GM23248 (cell line): ENCODE measurements around the gene MMAA. TPM values are rescaled to one million over a fixed set of nuclear protein-coding genes. Genes with fewer than 3 reads are reported as not detected.
A peak's percentile ranks its signal among the peaks of the same experiment; 100 is the strongest.
"Not testable (repeated sequence)": the region's sequence is repeated elsewhere in the genome, so short reads cannot be mapped to it uniquely, and the experiment has no call there.

Source experiments
- DNase-seq: peaks from one replicate; pipeline ENCODE4 v3.0.0-alpha.2; 2015
- H2AFZ ChIP-seq: fragments of 200-600 bp; sonication (generic); 2 replicates; pipeline ENCODE4 v1.6.1; 2016; ENCODE audit warnings: antibody characterized with exemption
- H3F3A ChIP-seq: fragments of 200-600 bp; sonication (generic); 2 replicates; pipeline ENCODE4 v1.6.1; 2016; ENCODE audit warnings: mild to moderate bottlenecking, antibody characterized with exemption, mixed run types; ENCODE audit not compliant: insufficient read depth
- H3K27ac ChIP-seq: fragments of 200-600 bp; sonication (generic); 2 replicates; pipeline ENCODE4 v1.5.1; 2016; ENCODE audit warnings: mild to moderate bottlenecking
- H3K27me3 ChIP-seq: fragments of 200-600 bp; sonication (generic); replicated peaks from 2 replicates; pipeline ENCODE4 v1.6.1; 2016; ENCODE audit warnings: mild to moderate bottlenecking; ENCODE audit not compliant: insufficient read depth
- H3K36me3 ChIP-seq: fragments of 200-600 bp; sonication (generic); 2 replicates; pipeline ENCODE4 v1.6.1; 2016; ENCODE audit warnings: low read depth, mild to moderate bottlenecking
- H3K4me1 ChIP-seq: fragments of 200-600 bp; sonication (generic); 2 replicates; pipeline ENCODE4 v1.6.1; 2016; ENCODE audit warnings: mild to moderate bottlenecking; ENCODE audit not compliant: insufficient read depth
- H3K4me2 ChIP-seq: fragments of 200-600 bp; sonication (generic); one replicate; pipeline ENCODE4 v1.6.1; 2016; ENCODE audit warnings: mild to moderate bottlenecking; ENCODE audit not compliant: unreplicated experiment
- H3K4me3 ChIP-seq: fragments of 200-600 bp; sonication (generic); 2 replicates; pipeline ENCODE4 v1.5.1; 2016; ENCODE audit warnings: mild to moderate bottlenecking
- H3K79me2 ChIP-seq: fragments of 200-600 bp; sonication (generic); 2 replicates; pipeline ENCODE4 v1.6.1; 2016; ENCODE audit warnings: mild to moderate bottlenecking; ENCODE audit not compliant: insufficient read depth
- H3K9ac ChIP-seq: fragments of 200-600 bp; sonication (generic); 2 replicates; pipeline ENCODE4 v1.6.1; 2016; ENCODE audit warnings: mild to moderate bottlenecking
- H3K9me2 ChIP-seq: fragments of 200-600 bp; sonication (generic); 2 replicates; pipeline ENCODE4 v1.6.1; 2016; ENCODE audit warnings: mixed run types, mild to moderate bottlenecking, moderate library complexity; ENCODE audit not compliant: insufficient read depth
- H3K9me3 ChIP-seq: fragments of 200-600 bp; sonication (generic); one replicate; pipeline ENCODE4 v1.6.1; 2017; ENCODE audit warnings: low read depth
- H4K20me1 ChIP-seq: fragments of 200-600 bp; sonication (generic); 2 replicates; pipeline ENCODE4 v1.6.0; 2016; ENCODE audit not compliant: insufficient read depth
- EZH2 ChIP-seq: fragments of 200-600 bp; sonication (generic); IDR thresholded peaks from 2 replicates; pipeline ENCODE4 v1.6.1; 2018; ENCODE audit warnings: antibody characterized with exemption, mild to moderate bottlenecking; ENCODE audit not compliant: insufficient read depth, poor library complexity, severe bottlenecking
- EZH2phosphoT487 ChIP-seq: fragments of 200-600 bp; sonication (generic); IDR thresholded peaks from 2 replicates; pipeline ENCODE4 v1.6.1; 2018; ENCODE audit warnings: antibody characterized with exemption, moderate library complexity, mild to moderate bottlenecking, low read depth; ENCODE audit not compliant: insufficient read depth
- WGBS, 2 experiments: methylation state at CpG; one replicate each; pipeline ENCODE4 v1.1.6; 2015 to 2017; ENCODE audit warnings: low lambda C conversion rate in 2 of 2, low coverage in 1 of 2; ENCODE audit errors: missing lambda C conversion rate in 2 of 2; 5-methylcytosine and 5-hydroxymethylcytosine counted together
- in situ Hi-C: fragments of 300-500 bp; cut with MboI; formaldehyde crosslinking; loops from 2 replicates; pipeline ENCODE4 v1.15.0; 2020
- polyA plus RNA-seq: library from polyadenylated mRNA; unstranded; fragments of >200 nt; fragmentation: Nextera tagmentation; extraction: Ambion mirVana; gene quantifications from 2 replicates; pipeline ENCODE4 v1.2.1, GENCODE V29; 2016
- total RNA-seq: library from RNA; depleted of rRNA; stranded (reverse); fragments of >200 nt; shearing (Covaris generic); gene quantifications from 2 replicates; pipeline ENCODE4 v1.2.3, GENCODE V29; 2014

Gene MMAA
- total and polyA plus RNA-seq, 2 experiments from 2014 or later = 5.5 to 9.9 TPM

GRCh38 chr4:145639186-145639698 lies 20.1 kb downstream of the MMAA start:
- H3K27ac ChIP-seq = no peak overlapping the region
- H3K9me2 ChIP-seq = no peaks in the 10 kb centered on the region
- 0 out of 2 replicates have a peak, but pooled peaks cover 9% of the 10 kb centered on the region for H3K79me2 ChIP-seq
- DNase-seq = no peak
- no peaks in the 10 kb centered on the region for H3K9me3 ChIP-seq
- H3K4me2 ChIP-seq = no peak overlapping the region
- no peaks in the 10 kb centered on the region for H3K36me3 ChIP-seq
- H3K27me3 ChIP-seq = no peaks in the 10 kb centered on the region
- H3K9ac ChIP-seq = no peak overlapping the region
- 87 to 93% methylated on average over 6 of the region's 6 CpGs for WGBS, 2 experiments
- peaks cover 12% of the 10 kb centered on the region for H3K4me1 ChIP-seq
- TF ChIP-seq EZH2 (no peak), EZH2phosphoT487 (no peak)
- H3K4me3 ChIP-seq = no peak overlapping the region
- peaks cover 13% of the 10 kb centered on the region; the same call in 1 of the 2 replicates for H3F3A ChIP-seq
- H4K20me1 ChIP-seq = no peaks in the 10 kb centered on the region
- in situ Hi-C loops = no loop called here
- H2AFZ ChIP-seq = no peak overlapping the region

GRCh38 chr4:145640236-145640635 lies 21.1 kb downstream of the MMAA start:
- peaks cover 13% of the 10 kb centered on the region; the same call in 1 of the 2 replicates for H3F3A ChIP-seq
- peak overlapping the region; percentile 57 for H3K27ac ChIP-seq
- H2AFZ ChIP-seq, H3K9me3 ChIP-seq, H3K9ac ChIP-seq, H3K79me2 ChIP-seq, H3K36me3 ChIP-seq, H3K4me3 ChIP-seq, H3K9me2 ChIP-seq, in situ Hi-C loops, H3K27me3 ChIP-seq, H4K20me1 ChIP-seq, H3K4me2 ChIP-seq: not testable (repeated sequence)
- WGBS, 2 experiments = 44 to 47% methylated on average over 2 of the region's 2 CpGs
- H3K4me1 ChIP-seq = peaks cover 12% of the 10 kb centered on the region
- DNase-seq = peak; percentile 75

GRCh38 chr4:145643295-145643694 lies 24.1 kb downstream of the MMAA start:
- H3K9me2 ChIP-seq = no peaks in the 10 kb centered on the region
- no peak overlapping the region for H2AFZ ChIP-seq
- H3K36me3 ChIP-seq = no peaks in the 10 kb centered on the region
- H3K4me1 ChIP-seq = peaks cover 8% of the 10 kb centered on the region; the same call in 1 of the 2 replicates
- no peak for TF ChIP-seq EZH2
- TF ChIP-seq EZH2phosphoT487 = no peak
- in situ Hi-C loops = no loop called here
- peaks cover 13% of the 10 kb centered on the region; the same call in 1 of the 2 replicates for H3F3A ChIP-seq
- no peaks in the 10 kb centered on the region for H3K9me3 ChIP-seq
- DNase-seq = no peak
- no peak overlapping the region for H3K9ac ChIP-seq
- no peaks in the 10 kb centered on the region for H4K20me1 ChIP-seq
- H3K27me3 ChIP-seq = no peaks in the 10 kb centered on the region
- no peak overlapping the region for H3K4me2 ChIP-seq
- no peak overlapping the region for H3K27ac ChIP-seq
- no peak overlapping the region for H3K4me3 ChIP-seq
- H3K79me2 ChIP-seq = no peaks in the 10 kb centered on the region
- WGBS, 2 experiments = 95 to 98% methylated on average over 1 of the region's 1 CpG

GRCh38 chr4:145644699-145645098 lies 25.5 kb downstream of the MMAA start:
- no peaks in the 10 kb centered on the region for H3K9me3 ChIP-seq
- no peak for DNase-seq
- no peaks in the 10 kb centered on the region for H4K20me1 ChIP-seq
- H3K4me3 ChIP-seq = no peak overlapping the region
- peaks cover 5% of the 10 kb centered on the region; the same call in 1 of the 2 replicates for H3K4me1 ChIP-seq
- H2AFZ ChIP-seq = no peak overlapping the region
- peaks cover 8% of the 10 kb centered on the region; the same call in 1 of the 2 replicates for H3F3A ChIP-seq
- H3K9ac ChIP-seq = no peak overlapping the region
- no peaks in the 10 kb centered on the region for H3K36me3 ChIP-seq
- WGBS, 2 experiments = 98% methylated on average over 3 of the region's 3 CpGs
- H3K27me3 ChIP-seq = no peaks in the 10 kb centered on the region
- no peak overlapping the region for H3K27ac ChIP-seq
- TF ChIP-seq EZH2 (no peak), EZH2phosphoT487 (no peak)
- in situ Hi-C loops = no loop called here
- no peaks in the 10 kb centered on the region for H3K79me2 ChIP-seq
- no peaks in the 10 kb centered on the region for H3K9me2 ChIP-seq
- no peak overlapping the region for H3K4me2 ChIP-seq

- H3K9me2 ChIP-seq = no peaks in the 10 kb centered on the region
- no peak overlapping the region for H3K9ac ChIP-seq
- H3K4me3 ChIP-seq = no peak overlapping the region
- H3K79me2 ChIP-seq = no peaks in the 10 kb centered on the region
- H4K20me1 ChIP-seq = no peaks in the 10 kb centered on the region
- H3K9me3 ChIP-seq = no peaks in the 10 kb centered on the region
- in situ Hi-C loops = no loop called here
- DNase-seq = no peak
- no peaks in the 10 kb centered on the region for H3K27me3 ChIP-seq
- WGBS, 2 experiments = 41 to 50% methylated on average over 1 of the region's 1 CpG
- H3K4me2 ChIP-seq = no peak overlapping the region
- peaks cover 15% of the 10 kb centered on the region; the same call in 1 of the 2 replicates for H3K36me3 ChIP-seq
- H3K27ac ChIP-seq = no peak overlapping the region
- H2AFZ ChIP-seq = no peak overlapping the region
- no peaks in the 10 kb centered on the region for H3K4me1 ChIP-seq
- no peaks in the 10 kb centered on the region for H3F3A ChIP-seq
- TF ChIP-seq EZH2 = no peak
- TF ChIP-seq EZH2phosphoT487 = no peak
Observed at GRCh38 chr4:145656156-145656555, 37.0 kb downstream of the MMAA start.
